ENCODE results near the gene GLYATL2. TPM values are rescaled to one million over a fixed set of nuclear protein-coding genes. Genes with fewer than 3 reads are reported as not detected.

The GLYATL2 gene
- total and polyA plus RNA-seq, 2 donors (not counting 1 experiment from before 2014, with no cell fraction given) = not detected

DNA sequence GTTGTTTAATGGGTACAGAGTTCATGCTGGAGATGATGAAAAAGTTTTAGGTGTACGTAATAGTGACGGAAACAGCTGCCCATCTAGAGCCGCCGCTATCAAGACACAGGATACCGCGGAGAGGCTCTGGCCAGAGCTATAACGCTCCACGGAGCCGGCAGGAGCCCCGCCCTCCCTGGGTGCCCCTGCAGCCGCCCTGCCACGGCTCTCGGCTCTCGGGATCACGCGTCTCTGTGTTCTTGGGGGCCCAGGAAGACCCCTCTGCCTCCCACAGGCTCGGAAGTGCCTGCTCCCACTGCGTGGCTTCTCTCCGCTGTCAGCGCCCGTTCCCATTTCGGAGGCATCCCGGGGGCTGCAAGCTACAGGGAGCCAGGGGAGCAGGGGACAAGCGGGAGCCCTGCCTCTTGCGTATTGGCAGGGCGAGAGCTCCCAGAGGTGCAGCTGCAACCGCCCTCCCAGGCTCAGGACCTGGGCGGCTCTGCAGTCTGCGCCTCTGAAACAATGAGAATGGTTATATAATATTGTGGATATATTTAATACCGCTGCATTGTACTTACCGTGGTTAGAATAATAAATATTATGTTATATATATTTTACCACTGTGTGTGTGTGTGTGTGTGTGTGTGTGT is 13.7 kb downstream of the GLYATL2 start:
- no peaks in the 10 kb centered on the region for H3K36me3 ChIP-seq (replicated peaks in 1 of 2; ENCODE audit: control extremely low read depth in 1 of 2, control insufficient read depth in 1 of 2, extremely low read depth in 1 of 2, insufficient read depth in 2 of 2, low read length in 1 of 2)

DNA sequence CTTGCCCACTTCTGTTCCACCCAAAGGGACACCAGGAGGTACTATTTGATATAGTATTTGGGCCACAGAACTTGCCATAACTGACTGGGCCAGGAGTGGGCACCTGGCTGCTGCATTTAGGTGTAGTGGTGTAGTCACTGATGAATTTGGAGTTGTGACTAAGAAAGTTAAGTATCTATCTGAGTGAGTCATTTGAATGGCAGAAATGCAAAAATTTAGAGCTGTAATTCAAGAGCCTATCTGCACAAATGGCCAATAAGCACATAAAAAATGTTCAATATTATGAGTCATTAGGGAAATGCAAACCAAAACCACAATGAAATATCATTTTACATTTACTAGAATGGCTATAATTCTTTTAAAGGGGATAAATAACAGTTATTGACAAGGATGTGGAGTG is 14.7 kb downstream of the GLYATL2 start:
- POLR2A ChIA-PET = no interaction called here
- no peak overlapping the region for H3K9ac ChIP-seq (ENCODE audit: low read length)
- no peaks in the 10 kb centered on the region for H3K79me2 ChIP-seq (ENCODE audit: control insufficient read depth, insufficient read depth, low read length)
- H3K27me3 ChIP-seq (replicated peaks in 1 of 4; ENCODE audit: control extremely low read depth in 1 of 4, control insufficient read depth in 3 of 4, insufficient read depth in 4 of 4, low read length in 3 of 4) = peaks cover 0 to 3% (median 1%) of the 10 kb centered on the region in 4 experiments
- H3K4me2 ChIP-seq (replicated peaks; ENCODE audit: low read depth, low read length, poor library complexity, severe bottlenecking) = no peak overlapping the region
- DNase-seq = no peak
- Mint-ChIP-seq H3K4me3 (no peak overlapping the region), H3K9me3 (ENCODE audit: insufficient read depth) (peaks cover 3% of the 10 kb centered on the region), H3K4me1 (no peaks in the 10 kb centered on the region), H3K27ac (no peak overlapping the region), H3K27me3 (peaks cover 24% of the 10 kb centered on the region)
- intact Hi-C loops (cut with micrococcal nuclease) = no loop called here
- no peak overlapping the region for H3K4me3 ChIP-seq (ENCODE audit: control extremely low read depth in 1 of 5, extremely low read depth in 1 of 5, insufficient read depth in 1 of 5, low read depth in 2 of 5, low read length in 4 of 5)
- no peak overlapping the region for H2AFZ ChIP-seq (ENCODE audit: insufficient read depth, low read depth, low read length, poor library complexity, severe bottlenecking)
- ATAC-seq (ENCODE audit: low read depth) = no peak
- TF ChIP-seq, protein P1, sequence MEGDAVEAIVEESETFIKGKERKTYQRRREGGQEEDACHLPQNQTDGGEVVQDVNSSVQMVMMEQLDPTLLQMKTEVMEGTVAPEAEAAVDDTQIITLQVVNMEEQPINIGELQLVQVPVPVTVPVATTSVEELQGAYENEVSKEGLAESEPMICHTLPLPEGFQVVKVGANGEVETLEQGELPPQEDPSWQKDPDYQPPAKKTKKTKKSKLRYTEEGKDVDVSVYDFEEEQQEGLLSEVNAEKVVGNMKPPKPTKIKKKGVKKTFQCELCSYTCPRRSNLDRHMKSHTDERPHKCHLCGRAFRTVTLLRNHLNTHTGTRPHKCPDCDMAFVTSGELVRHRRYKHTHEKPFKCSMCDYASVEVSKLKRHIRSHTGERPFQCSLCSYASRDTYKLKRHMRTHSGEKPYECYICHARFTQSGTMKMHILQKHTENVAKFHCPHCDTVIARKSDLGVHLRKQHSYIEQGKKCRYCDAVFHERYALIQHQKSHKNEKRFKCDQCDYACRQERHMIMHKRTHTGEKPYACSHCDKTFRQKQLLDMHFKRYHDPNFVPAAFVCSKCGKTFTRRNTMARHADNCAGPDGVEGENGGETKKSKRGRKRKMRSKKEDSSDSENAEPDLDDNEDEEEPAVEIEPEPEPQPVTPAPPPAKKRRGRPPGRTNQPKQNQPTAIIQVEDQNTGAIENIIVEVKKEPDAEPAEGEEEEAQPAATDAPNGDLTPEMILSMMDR (IDR thresholded peaks at IDR 0.05) = no peak
- no peak for TF ChIP-seq EZH2 (IDR thresholded peaks at IDR 0.05; ENCODE audit: borderline replicate concordance, insufficient read depth, low read depth, low read length, poor library complexity, severe bottlenecking)
- CTCF ChIA-PET = interaction anchor here (1.7 kb wide), 1 partner anchor 41 kb away, joined by 4 read pairs; no protein-coding TSS in a partner anchor
- H3K4me1 ChIP-seq (ENCODE audit: control insufficient read depth in 2 of 2, insufficient read depth in 2 of 2, low read length in 2 of 2) = no peaks in the 10 kb centered on the region
- no peak overlapping the region for H3K27ac ChIP-seq (ENCODE audit: low read length in 2 of 2)
- H3K36me3 ChIP-seq (replicated peaks in 1 of 2; ENCODE audit: control extremely low read depth in 1 of 2, control insufficient read depth in 1 of 2, extremely low read depth in 1 of 2, insufficient read depth in 2 of 2, low read length in 1 of 2) = no peaks in the 10 kb centered on the region
- H4K20me1 ChIP-seq (ENCODE audit: control insufficient read depth, insufficient read depth, low read length, poor library complexity, severe bottlenecking) = no peaks in the 10 kb centered on the region
- peaks cover 2 to 11% (median 7%) of the 10 kb centered on the region in 3 donors for H3K9me3 ChIP-seq (ENCODE audit: control extremely low read depth in 1 of 3, control insufficient read depth in 2 of 3, insufficient read depth in 1 of 3, low read length in 2 of 3)

More for the DNA sequence above, 13.7 kb downstream of the GLYATL2 start:
- H3K4me1 Mint-ChIP-seq = no peaks in the 10 kb centered on the region
- no peaks in the 10 kb centered on the region for H3K9me3 Mint-ChIP-seq (ENCODE audit: insufficient read depth)
- Histone ChIP-seq H3K27ac (ENCODE audit: low read length in 2 of 2) (no peak overlapping the region), H2AFZ (ENCODE audit: insufficient read depth, low read depth, low read length, poor library complexity, severe bottlenecking) (no peak overlapping the region), H4K20me1 (ENCODE audit: control insufficient read depth, insufficient read depth, low read length, poor library complexity, severe bottlenecking) (no peaks in the 10 kb centered on the region), H3K4me1 (ENCODE audit: control insufficient read depth in 2 of 2, insufficient read depth in 2 of 2, low read length in 2 of 2) (no peaks in the 10 kb centered on the region), H3K4me2 (replicated peaks; ENCODE audit: low read depth, low read length, poor library complexity, severe bottlenecking) (peak overlapping the region; percentile 9), H3K9me3 (ENCODE audit: control extremely low read depth in 1 of 3, control insufficient read depth in 2 of 3, insufficient read depth in 1 of 3, low read length in 2 of 3) (peaks cover 2 to 10% (median 7%) of the 10 kb centered on the region in 3 donors), H3K27me3 (replicated peaks in 1 of 4; ENCODE audit: control extremely low read depth in 1 of 4, control insufficient read depth in 3 of 4, insufficient read depth in 4 of 4, low read length in 3 of 4) (peaks cover 0 to 3% (median 1%) of the 10 kb centered on the region in 4 experiments), H3K79me2 (ENCODE audit: control insufficient read depth, insufficient read depth, low read length) (no peaks in the 10 kb centered on the region), H3K9ac (ENCODE audit: low read length) (no peak overlapping the region), H3K4me3 (ENCODE audit: control extremely low read depth in 1 of 5, extremely low read depth in 1 of 5, insufficient read depth in 1 of 5, low read depth in 2 of 5, low read length in 4 of 5) (no peak overlapping the region)
- ATAC-seq (ENCODE audit: low read depth) (no peak), DNase-seq (no peak)
- intact Hi-C loops (cut with micrococcal nuclease) = no loop called here
- peaks cover 24% of the 10 kb centered on the region for H3K27me3 Mint-ChIP-seq
- WGBS (ENCODE audit: insufficient coverage) = 62% methylated on average over 26 of the region's 31 CpGs
- no peak for TF ChIP-seq EZH2 (IDR thresholded peaks at IDR 0.05; ENCODE audit: borderline replicate concordance, insufficient read depth, low read depth, low read length, poor library complexity, severe bottlenecking)
- TF ChIP-seq, protein P1 (IDR thresholded peaks at IDR 0.05) = no peak
- POLR2A ChIA-PET = no interaction called here
- no peak overlapping the region for H3K4me3 Mint-ChIP-seq
- CTCF ChIA-PET = interaction anchor here (0.5 to 1.7 kb wide), 2 partner anchors 17 to 42 kb away, joined by 4 read pairs; no protein-coding TSS in a partner anchor
- no peak overlapping the region for H3K27ac Mint-ChIP-seq
